HG03025 (cell line): ENCODE data around the gene CPEB3.
"Not testable (repeated sequence)": the region's sequence is repeated elsewhere in the genome, so short reads cannot be mapped to it uniquely, and the experiment has no call there.

Experiments
- ATAC-seq: cut with Tn5 transposase; IDR thresholded peaks from one replicate; pipeline ENCODE4 v1.9.1; 2021; ENCODE audit warnings: mild to moderate bottlenecking, moderate library complexity; ENCODE audit not compliant: unreplicated experiment, low FRiP score

Gene CPEB3

DNA sequence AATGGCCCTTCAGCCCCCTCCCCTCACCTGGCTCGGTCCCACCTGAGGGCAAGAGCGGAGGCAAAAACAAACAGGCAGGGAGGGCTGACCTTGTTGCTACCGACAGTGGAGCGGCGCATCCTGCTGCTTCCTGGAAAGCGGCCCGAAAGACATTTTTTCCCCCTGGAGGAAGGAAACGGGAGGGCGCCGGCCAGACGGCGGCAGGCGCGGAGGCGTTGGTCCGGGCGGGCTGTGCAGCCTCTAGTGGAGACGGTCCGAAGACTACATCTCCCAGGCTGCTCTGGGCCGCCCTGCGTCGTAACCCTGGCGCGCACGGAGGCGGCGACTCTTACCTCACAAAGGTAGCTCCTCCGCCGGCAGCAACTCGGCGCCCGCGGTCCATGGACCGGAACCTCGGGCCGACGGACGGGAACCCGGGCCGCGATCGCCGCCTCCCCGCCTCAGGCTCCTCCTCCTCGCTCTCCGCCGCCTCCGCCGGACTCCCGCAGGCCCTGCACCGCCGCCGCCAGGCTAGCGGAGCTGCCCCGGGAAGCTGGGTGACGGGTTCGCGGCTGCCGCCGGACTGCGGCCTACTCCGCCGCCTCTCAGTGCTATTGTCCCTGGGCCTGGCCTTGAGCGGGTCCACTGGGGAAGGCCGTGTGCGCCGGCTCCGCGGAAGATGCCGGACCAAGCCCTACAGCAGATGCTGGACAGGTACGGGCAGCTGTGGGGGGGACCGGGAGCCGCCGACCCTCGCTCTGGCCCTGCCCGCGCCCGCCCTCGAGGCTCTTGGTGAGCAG lies at the start of gene CPEB3, which contains the start of gene MARCHF5:
Gene CPEB3, minus strand, starts transcription at position 242 of the 779 bp plus-strand sequence. CDS start 50,728 bp downstream, outside the sequence.
Gene MARCHF5, plus strand, starts transcription at position 331 of the 779 bp plus-strand sequence. Its CDS starts 328 bp downstream, at position 659.
- ATAC-seq, result peak; percentile 97

DNA sequence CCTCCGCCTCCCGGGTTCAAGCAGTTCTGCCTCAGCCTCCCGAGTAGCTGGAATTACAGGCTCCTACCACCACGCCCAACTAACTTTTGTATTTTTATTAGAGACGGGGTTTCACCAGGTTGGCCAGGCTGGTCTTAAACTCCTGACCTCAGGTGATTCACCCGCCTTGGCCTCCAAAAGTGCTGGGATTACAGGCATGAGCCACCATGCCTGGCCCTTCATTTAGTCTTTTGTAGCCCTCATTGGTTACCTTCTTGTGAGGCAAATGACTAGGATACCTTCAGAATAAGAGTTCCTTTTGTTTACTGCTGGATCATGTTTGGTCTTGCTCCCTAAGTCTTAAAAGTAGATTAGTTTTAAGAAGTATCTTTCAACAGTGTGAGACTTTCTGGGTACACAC lies 39.0 kb upstream of the CPEB3 start:
- not testable (repeated sequence) for ATAC-seq

DNA sequence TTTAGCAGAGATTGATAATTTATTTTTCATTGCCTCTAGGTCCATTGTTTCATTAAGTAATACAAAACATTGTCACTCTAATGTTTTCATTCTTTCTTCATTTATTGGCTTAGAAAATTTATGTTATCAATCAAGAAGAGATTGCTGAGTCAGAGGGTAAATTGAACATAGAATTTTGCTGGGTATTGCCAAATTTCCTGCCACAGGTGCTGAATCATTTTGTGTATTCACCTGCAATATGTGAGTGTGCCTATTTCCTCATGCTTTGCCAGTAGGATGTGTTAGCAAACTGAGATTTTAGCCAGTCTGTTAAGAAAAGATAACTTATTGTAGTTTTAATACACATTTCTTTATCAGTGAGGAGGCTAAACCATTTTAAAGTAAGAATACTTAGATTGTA lies 38.1 kb upstream of the CPEB3 start:
- ATAC-seq, result no peak

DNA sequence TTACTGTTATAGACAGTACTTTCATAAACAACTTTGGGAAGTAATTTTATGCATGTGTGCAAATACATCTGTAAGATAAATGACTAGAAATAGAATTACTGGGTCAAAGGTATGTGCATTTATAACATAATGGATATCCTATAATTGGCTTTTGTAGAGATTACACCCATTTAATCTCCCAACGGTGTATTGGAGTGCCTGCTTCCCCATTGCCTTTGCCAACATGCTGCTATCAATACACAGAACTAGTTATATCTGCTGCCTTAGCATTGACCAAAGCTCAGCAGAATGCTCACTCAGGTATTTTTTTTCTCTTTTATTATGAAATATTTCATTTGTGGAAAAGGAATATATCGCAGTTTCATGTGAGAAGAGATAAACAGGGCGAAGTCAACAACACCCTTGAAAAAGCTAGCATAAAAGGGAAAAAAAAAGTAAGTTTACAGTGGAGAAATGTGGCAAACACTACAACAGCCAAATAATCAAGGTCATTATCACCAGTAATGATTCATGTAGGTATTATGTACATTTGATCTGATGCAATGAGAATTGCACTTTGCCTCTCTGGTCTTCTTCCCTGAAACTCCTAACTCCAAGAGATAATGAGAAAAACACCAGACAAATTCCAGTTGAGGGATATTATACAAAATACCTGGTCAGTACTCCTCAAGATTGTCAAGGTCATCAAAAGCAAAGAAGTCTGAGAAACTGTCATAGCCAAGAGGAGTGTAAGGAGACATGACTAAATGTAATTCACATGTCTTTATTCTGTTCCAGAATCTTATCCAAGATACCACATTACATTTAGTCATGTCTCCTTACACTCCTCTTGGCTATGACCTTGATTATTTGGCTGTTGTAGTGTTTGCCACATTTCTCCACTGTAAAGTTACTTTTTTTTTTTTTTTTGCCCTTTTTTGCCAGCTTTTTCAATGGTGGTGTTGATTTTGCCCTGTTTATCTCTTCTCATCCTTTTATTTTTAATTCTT lies 36.9 kb upstream of the CPEB3 start:
- no peak for ATAC-seq

DNA sequence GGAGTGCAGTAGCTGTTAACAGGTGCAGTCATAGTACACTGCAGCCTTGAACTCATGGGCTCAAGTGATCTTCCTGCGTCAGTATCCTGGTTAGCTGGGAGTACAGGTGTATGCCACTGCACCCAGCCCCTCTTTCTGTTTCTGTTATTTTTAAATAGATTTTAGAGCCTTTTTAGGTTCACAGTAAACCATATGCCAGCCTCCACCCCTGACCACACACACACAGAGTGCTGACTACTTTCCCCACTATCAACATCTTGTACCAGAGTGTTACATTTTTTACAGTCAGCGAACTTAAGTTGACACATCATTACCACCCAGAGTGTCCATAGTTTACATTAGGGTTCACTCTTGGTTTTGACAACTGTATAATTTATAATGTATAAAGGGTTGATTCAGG lies 32.2 kb upstream of the CPEB3 start:
- no peak for ATAC-seq

DNA sequence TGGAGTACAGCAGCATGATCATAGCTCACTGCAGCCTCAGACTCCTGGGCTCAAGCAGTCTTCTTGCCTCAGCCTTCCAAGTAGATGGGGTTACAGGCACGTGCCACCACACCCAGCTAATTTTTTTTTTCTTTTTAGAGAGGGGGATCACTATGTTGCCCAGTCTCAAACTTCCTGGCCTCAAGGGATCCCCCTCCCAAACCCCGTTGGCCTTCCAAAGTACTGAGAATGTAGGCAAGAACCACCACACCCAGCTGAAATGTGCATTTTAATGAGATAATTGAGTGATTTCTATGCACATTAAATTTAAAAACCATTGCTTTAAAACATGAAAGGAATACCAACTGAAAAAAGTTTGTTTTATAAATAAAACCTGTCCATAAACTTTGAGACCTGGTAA lies 25.7 kb upstream of the CPEB3 start:
- ATAC-seq, result no peak

DNA sequence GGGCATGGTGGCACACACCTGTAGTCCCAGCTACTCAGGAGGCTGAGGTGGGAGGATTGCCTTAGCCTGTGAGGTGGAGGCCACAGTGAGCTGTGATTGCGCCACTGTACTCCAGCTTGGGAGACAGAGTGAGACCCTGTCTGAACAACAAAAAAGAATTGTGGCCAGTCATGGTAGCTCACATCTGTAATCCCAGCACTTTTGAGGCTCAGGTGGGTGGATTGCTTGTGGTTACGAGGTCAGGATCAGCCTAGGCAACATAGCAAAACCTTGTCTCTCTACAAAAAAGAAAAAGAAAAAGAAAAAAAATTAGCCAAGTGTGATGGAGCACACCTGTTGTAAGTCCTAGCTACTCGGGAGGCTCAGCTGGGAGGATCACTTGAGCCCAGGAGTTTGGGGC lies 22.9 kb upstream of the CPEB3 start:
- no peak for ATAC-seq

DNA sequence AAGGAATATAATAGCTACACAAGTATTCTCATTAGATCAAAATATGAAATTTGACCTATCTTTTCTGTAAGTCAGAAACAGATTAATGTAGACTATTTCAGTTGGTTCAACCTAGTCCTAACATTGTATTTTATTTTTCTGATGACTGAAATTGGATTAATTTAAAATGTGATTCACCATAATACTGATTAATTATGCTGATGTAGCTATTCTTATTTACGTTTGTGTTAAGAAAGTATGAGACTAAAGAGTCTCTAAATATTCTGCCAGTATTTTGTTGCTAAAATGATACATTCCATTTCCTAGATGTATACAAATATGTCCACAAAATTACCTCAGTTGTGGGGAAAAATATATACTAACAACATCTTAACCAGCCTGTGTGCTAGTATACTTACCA lies 18.4 kb upstream of the CPEB3 start:
- no peak for ATAC-seq

DNA sequence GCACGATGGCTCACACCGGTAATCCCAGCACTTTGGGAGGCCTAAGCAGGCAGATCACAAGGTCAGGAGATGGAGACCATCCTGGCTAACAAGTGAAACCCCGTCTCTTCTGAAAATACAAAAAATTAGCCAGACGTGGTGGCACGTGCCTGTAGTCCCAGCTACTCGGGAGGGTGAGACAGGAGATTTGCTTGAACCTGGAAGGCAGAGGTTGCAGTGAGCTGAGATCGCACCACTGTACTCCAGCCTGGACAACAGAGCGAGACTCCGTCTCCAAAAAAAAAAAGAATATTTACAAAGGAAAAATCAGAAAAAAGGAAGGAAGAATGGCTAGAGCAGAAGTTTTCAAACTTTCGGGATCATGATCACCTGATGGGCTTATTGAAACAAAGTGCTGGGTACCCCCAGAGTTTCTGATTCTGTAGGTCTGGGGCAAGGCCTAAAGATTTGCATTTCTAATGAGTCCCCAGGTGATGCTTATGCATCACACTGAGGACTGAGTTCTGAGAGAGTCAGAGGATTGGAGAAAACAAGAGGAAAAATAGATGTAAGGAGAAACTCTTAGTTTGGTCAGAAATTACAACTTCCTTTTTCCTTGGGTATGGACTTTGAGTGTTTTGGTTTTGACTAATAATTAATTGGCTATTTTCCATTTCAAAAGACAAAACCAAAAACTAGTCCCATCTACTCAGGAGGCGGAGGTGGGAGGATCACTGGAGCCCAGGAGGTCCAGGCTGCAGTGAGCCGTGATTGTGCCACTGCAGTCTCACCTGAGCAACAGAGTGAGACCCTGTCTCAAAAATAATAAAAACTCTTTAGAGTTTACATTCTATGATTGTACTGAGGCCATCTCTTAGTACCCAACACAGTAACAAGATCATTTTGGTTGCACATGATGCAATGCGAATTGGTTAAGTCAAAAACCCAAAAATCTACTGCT lies 14.5 kb upstream of the CPEB3 start:
- no peak for ATAC-seq

DNA sequence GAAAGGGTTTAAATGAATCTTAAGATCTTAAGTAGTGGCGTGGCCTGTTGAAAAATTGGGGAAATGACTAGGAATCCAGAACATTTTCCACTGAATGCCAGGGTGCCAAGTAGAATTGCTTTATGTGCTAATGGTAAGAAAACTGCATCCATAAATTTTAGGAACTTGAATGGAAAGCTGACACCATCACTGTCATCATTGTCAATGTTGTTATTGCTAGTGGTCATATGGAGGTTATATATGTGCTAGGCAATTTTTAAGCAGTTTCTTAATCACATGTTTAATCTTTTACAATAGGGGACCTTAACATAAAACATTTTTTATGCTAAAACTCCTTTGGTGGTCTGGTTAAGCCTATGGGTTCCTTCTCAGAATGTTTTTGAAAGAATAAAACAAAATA lies 13.2 kb upstream of the CPEB3 start:
- ATAC-seq, result no peak

DNA sequence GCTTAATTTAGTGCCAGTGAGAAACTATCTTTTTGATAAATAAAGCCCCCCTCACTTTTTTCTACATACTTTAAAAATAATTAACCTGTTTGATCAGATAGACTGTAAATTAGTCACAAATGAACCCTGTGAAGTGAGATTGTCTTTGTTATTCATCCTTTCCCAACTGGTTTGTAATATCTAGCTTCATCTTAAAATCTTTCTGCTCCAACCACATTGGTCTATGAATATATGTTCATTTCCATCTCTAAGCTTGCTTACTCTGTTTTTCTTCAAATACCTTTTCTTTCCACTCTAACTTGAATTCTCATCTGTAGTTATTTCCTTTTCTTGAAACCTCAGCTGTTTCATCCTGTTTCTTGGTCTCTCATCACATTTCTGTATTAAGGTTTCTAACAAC lies 12.2 kb upstream of the CPEB3 start:
- no peak for ATAC-seq

DNA sequence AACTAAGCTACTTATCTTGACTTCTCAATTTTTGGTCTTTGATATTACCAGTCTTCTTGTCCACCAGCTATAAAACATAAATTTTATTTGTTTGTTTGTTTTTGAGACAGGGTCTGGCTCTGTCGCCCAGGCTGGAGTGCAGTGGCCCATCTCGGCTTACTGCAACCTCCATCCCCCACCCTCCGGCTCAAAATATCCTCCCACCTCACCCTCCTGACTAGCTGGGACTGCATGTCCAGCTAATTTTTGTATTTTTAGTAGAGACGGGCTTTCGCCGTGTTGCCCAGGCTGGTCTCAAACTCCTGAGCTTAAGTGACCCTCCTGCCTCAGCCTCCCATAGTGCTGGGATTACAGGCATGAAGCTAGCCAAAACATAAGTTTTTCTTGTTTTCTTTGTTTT lies 7.6 kb upstream of the CPEB3 start:
- ATAC-seq, result no peak

DNA sequence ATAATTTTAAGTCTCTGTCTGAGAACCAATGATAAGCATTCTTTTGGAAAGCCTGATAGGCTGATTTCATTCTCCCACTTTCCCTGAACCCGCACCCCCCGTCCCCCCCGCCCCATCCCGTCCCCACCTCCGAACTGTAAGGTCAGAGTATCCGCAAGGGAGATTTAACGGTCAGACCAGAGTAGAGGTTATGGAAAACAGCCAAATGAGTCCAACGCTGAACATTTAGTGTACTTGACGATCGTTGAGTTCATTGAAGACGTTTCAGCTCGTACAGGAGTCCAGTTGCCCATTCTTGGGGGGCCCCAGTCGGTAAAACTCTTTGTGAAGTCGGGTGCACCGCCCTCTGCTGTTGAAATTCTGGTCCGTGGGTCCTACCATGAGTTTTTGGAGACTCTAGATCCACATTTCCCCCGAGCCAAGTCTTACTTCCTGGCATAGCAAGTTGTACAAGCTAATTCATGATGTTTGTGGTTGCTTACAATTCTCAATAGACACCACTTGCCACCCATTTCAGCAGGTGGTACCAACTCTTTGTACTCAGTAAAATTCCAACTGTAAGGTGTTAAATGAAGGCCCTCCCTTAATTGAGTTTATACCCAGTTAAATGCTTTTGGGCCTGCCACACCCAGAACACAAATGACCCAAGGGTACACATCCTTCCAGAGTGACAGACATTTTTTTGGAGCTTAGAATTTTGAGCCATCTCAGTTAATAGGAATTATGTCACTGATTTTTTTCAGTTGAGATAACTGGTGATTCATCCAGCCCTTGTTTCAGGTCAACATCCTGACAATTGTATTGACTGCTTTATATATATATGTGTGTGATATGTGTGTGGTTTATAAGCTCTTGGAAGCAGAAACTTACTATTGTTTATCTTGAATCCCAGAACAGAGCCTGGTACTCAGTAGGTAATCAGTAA lies 1.3 kb upstream of the CPEB3 start:
- ATAC-seq, result no peak

DNA sequence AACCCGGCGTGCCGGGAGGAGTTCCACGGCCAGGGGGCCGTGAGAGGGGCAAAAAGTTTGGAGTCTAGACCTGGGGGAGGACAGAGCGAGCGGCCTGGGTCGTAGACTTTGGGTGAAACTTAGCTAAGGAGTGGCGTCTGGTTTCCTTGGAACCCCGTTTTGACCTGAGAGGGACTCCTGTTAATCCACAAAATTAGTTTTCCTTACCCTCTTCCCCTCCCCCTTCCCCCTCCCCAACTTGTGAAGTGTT lies 663 bp upstream of the CPEB3 start:
- peak; percentile 2 for ATAC-seq

DNA sequence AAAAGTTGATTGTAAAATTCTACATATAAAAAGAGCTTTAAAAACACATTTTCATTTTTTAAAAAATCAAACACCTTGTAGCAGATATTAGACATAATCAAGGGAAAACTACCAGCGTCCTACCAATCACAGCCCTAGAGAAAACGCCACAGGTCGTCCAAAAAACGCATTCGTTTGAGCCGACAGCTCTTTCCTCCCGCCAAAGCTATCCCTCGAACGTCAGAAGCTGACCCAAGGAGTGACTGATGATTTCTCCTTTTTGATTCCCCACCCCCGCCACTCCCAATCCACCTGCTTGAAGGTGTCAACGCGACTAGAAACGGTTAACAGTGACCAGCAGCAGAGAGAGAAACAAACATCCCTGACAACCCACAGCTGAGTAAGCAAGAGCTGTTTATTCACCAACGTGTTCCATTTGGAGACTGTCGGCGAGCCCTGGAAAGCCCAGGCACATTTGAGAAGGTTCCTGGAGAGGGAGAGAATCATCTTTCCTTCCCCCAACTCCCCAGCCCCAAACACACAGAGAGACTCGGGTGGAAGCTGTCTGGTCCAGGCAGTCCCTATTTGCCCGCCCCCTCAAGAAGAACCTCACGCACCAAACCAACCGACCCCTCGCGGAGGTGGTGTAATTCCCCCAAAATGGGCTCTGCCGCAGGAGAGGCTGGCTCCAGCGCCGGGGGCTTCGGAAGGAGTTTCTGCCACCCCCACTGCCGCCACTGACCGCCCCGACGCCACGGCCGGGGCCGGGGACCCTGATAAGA lies 622 bp downstream of the CPEB3 start:
- peak; percentile 17 for ATAC-seq

DNA sequence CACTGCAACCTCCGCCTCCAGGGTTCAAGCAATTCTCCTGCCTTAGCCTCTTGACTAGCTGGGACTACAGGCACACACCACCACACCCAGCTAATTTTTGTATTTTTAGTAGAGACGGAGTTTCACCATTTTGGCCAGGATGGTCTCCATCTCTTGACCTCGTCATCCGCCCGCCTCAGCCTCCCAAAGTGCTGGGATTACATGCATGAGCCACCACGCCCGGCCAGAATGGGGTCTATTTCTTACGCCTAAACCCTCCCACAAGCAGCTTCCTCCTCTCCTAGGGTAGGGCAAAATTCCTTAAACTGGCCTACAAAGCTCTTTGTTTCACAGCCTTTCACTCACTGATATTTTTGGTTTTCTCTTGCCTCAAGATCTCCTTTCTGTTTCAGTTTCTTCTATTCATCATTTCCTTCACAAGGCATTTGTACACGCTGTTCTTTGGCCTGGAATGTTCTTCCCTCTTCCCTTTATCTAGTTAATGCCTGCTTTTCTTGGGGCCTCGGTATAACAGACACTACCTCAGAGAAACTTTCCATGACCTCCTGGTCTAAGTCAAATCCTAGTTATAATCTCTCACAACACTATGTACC lies 6.7 kb downstream of the CPEB3 start:
- no peak for ATAC-seq

DNA sequence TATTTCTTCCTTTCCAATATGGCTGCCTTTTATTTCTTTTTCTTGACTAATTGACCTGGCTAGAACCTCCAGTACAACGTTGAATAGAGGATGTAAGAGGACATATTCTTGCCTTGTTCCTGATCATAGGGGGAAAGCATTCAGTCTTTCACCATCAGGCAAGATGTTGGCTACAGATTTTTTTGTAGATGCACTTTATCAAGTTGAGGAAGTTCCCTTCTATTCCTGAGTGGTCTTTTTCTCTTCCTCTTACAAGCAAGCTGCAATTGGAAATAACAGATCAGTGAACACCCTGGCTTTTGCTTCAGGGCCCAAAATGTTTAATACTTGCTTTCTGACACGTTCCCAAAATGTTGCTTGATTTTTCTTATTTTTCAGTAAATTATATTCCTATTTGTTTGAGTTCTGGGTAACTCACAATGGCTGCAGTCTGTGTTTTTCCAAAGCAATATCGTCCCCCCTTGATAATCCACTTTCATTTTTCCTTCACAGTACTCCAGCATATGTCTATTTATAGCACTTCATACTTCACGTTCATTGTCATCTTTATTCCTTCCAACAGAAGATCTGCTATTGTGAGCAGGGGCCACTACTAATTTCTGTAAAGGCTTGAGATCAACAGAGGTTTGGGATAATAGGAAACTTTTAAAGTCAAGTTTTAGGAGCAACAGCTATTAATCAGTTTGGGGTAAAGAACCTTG lies 11.7 kb downstream of the CPEB3 start:
- ATAC-seq, result no peak

DNA sequence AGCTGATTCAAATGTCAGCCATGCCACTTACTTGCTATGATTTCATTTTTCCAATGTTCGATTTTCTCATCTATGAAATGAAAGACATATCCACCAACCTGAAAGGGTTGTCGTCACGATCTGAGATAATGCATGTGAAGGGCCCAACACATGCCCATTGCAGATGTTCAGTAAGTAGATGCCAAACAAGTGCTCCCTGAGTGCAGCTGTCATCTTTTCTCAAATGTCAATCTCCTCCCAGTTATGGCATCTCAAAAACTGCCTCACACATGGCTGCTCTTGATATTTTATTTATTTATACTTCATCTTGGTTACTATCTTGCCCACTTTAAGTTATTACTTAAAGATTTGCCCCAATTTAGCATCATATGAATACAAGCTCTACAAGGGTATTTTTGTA lies 16.8 kb downstream of the CPEB3 start:
- ATAC-seq, result no peak
